Transverse colon (tissue), 4 donors: ENCODE results near the gene SELENOO. TPM values are rescaled to one million over a fixed set of nuclear protein-coding genes. Genes with fewer than 3 reads are reported as not detected.

Experiments
- DNase-seq: peaks from one replicate; pipeline ENCODE4 v3.0.0-alpha.2; 2019
- H3K27ac ChIP-seq, 4 donors: fragments of 200-600 bp; sonication (generic); 2 replicates each; pipeline ENCODE4 v1.5.1; 2016 to 2018; ENCODE audit warnings: inconsistent platforms in 4 of 4
- H3K27me3 ChIP-seq: fragments of 200-600 bp; sonication (generic); 2 replicates; pipeline ENCODE4 v1.5.1; 2017; ENCODE audit warnings: inconsistent platforms
- H3K36me3 ChIP-seq, 4 donors: fragments of 200-600 bp; sonication (generic); 2 replicates each; pipeline ENCODE4 v1.5.1; 2017 to 2019; ENCODE audit warnings: inconsistent platforms in 4 of 4
- H3K4me1 ChIP-seq, 4 donors: fragments of 200-600 bp; sonication (generic); 2 replicates each; pipeline ENCODE4 v1.5.1; 2017 to 2020; ENCODE audit warnings: inconsistent platforms in 4 of 4
- H3K4me3 ChIP-seq, 4 donors: fragments of 200-600 bp; sonication (generic); 1 replicate in 1 of 4; 2 replicates in 3 of 4; pipeline versions ENCODE4 v1.5.1 to v1.6.1; 2017 to 2019; ENCODE audit warnings: inconsistent platforms in 4 of 4
- H3K9me3 ChIP-seq, 2 donors: fragments of 200-600 bp; sonication (generic); 2 replicates each; pipeline ENCODE4 v1.5.1; 2017 to 2019; ENCODE audit warnings: inconsistent platforms in 2 of 2
- EP300 ChIP-seq: sonication (generic); formaldehyde crosslinking; IDR thresholded peaks from one replicate; pipeline ENCODE4 v1.6.1; 2017; ENCODE audit warnings: antibody characterized with exemption, low read depth
- POLR2A ChIP-seq: fragments of 450-650 bp; IDR thresholded peaks from one replicate; pipeline ENCODE4 v1.6.1; 2016; ENCODE audit warnings: antibody characterized with exemption, mild to moderate bottlenecking, moderate library complexity
- POLR2AphosphoS5 ChIP-seq, 3 donors: sonication (generic); formaldehyde crosslinking; IDR thresholded peaks; one replicate each; pipeline ENCODE4 v1.6.1; 2016; ENCODE audit warnings: antibody characterized with exemption in 3 of 3
- WGBS, 2 donors: methylation state at CpG; one replicate each; pipeline ENCODE4 v1.1.5; 2018; ENCODE audit warnings: low coverage in 1 of 2; 5-methylcytosine and 5-hydroxymethylcytosine counted together
- in situ Hi-C, 4 donors: fragments of 200-750 bp; cut with MboI; loops; one replicate each; pipeline versions ENCODE4 v1.15.0 to v1.15.1; 2017; ENCODE audit warnings: low sequenced_read_pairs in 3 of 4, low pct_ligation_motif_present in 1 of 4, low pct_unique_long_range_greater_than_20kb in 1 of 4
- intact Hi-C: fragments of 100-400 bp; cut with DNase I; formaldehyde crosslinking; loops from one replicate; pipeline ENCODE4 v1.15.1; 2023; ENCODE audit warnings: low total_unique reads
- total RNA-seq, 4 donors: library from RNA; depleted of rRNA; stranded (reverse); fragments of >200 nt; gene quantifications; one replicate each; pipeline ENCODE4 v1.1.0, GENCODE V29; 2016
- TF ChIP-seq, protein P1 (sequence below), 5 experiments: fragments of 200-600 bp in 3 of 5; fragments of 450-650 bp in 2 of 5; sonication (generic) in 3 of 5; IDR thresholded peaks; 1 replicate in 2 of 5; 2 replicates in 3 of 5; pipeline ENCODE4 v1.5.1; 2016 to 2017; ENCODE audit warnings: antibody characterized with exemption in 5 of 5, inconsistent platforms in 3 of 5, mild to moderate bottlenecking in 2 of 5, moderate library complexity in 1 of 5

Gene SELENOO
- total RNA-seq, 4 donors from 2014 or later, result 27.3 to 91.3 (median 35.1) TPM

DNA sequence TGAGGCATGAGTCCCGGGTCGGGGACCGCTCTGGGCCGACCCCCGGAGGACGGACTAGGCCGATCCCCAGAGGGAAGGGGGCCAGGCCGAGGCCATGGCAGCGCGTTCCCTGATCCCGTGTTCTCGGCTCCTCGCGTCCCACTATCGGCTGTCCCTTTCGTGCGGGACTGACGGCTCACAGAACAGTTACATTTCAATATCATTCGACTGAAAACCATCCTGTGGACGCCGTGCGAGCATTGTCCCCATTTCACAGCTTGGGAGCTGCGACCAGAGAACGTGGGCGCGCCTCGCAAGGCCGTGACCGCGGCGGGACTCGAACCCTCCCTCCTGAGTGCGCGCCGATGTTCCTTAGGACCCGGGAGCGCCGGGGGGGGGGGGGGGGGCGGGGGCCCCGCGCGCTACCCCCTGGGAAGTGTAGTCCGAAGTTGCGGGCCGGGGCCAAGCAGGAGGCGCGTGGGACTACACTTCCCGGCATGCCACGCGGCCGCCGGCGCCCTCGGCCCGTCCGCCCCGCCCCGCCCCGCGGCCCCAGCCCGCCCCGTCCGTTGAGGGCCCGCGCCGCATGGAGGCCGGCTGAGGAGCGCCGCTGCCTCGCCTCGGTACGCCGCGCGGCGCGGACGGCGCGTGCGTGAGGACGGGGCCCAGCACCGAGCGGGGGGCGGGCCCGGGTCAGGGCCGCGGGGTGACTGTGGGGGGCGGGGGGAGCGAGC, 15.3 kb upstream of the SELENOO start, which contains the start of gene TRABD:
Gene TRABD, plus strand, starts transcription at position 539 of the 713 bp plus-strand sequence. CDS start 7,148 bp downstream, outside the sequence.
- Histone ChIP-seq H3K36me3 (no peaks in the 10 kb centered on the region), H3K27ac (peak within 1 kb of the TSS; percentile 81 to 93 (median 84)), H3K27me3 (no peaks in the 10 kb centered on the region), H3K9me3 (no peaks in the 10 kb centered on the region), H3K4me3 (peak within 1 kb of the TSS; percentile 49 to 80 (median 76)), H3K4me1 (peaks cover 30 to 56% (median 48%) of the 10 kb centered on the region in 4 donors)
- no peak for TF ChIP-seq POLR2AphosphoS5 (IDR thresholded peaks at IDR 0.05)
- TF ChIP-seq POLR2A, result no peak
- TF ChIP-seq, protein P1, sequence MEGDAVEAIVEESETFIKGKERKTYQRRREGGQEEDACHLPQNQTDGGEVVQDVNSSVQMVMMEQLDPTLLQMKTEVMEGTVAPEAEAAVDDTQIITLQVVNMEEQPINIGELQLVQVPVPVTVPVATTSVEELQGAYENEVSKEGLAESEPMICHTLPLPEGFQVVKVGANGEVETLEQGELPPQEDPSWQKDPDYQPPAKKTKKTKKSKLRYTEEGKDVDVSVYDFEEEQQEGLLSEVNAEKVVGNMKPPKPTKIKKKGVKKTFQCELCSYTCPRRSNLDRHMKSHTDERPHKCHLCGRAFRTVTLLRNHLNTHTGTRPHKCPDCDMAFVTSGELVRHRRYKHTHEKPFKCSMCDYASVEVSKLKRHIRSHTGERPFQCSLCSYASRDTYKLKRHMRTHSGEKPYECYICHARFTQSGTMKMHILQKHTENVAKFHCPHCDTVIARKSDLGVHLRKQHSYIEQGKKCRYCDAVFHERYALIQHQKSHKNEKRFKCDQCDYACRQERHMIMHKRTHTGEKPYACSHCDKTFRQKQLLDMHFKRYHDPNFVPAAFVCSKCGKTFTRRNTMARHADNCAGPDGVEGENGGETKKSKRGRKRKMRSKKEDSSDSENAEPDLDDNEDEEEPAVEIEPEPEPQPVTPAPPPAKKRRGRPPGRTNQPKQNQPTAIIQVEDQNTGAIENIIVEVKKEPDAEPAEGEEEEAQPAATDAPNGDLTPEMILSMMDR (IDR thresholded peaks at IDR 0.05), result no peak
- no peak for TF ChIP-seq EP300
- in situ Hi-C loops (no loop called here), intact Hi-C loops (no loop called here)
- peak; percentile 93 for DNase-seq
- 3% methylated on average over 28 of the region's 90 CpGs; no CpG with 5 or more reads in 1 of the 2 donors for WGBS, 2 donors

DNA sequence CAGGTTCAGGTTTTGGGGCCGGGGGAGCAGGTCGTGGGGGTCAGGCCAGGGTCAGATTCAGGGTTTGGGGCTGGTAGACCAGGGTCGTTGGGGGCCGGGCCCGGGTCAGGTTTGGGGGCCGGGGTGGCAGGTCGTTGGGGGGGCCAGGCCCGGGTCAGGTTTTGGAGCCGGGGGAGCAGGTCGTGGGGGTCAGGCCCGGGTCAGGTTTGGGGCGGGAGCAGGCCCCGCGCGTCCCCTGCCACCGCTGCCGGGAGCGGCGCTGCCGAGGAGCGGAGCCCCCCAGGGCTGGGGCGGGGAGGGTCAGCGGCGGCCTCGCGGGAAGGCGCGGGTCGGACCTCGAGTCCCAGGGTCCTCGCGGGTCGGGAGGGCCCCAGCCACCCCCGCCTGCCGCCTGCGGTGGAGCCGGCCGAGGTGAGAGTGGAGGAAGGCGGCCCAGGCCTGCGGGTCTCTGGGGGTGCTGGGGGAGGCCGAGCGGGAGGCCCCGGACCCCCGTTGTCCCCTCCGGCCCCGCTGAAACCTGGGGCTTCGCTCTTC, 14.6 kb upstream of the SELENOO start:
- DNase-seq, result no peak
- in situ Hi-C loops, result no loop called here
- Histone ChIP-seq H3K27ac (peak overlapping the region; percentile 81 to 93 (median 84)), H3K36me3 (no peaks in the 10 kb centered on the region), H3K4me3 (peak overlapping the region; percentile 49 to 80 (median 76)), H3K27me3 (no peaks in the 10 kb centered on the region), H3K4me1 (peaks cover 36 to 63% (median 56%) of the 10 kb centered on the region in 4 donors), H3K9me3 (no peaks in the 10 kb centered on the region)
- intact Hi-C loops, result no loop called here
- TF ChIP-seq EP300 (no peak), POLR2AphosphoS5 (IDR thresholded peaks at IDR 0.05) (no peak), POLR2A (no peak)
- TF ChIP-seq, protein P1 (IDR thresholded peaks at IDR 0.05), result no peak
- 0% methylated on average over 7 of the region's 47 CpGs; no CpG with 5 or more reads in 1 of the 2 donors for WGBS, 2 donors

- TF ChIP-seq, protein P1 (IDR thresholded peaks at IDR 0.05), result no peak
- TF ChIP-seq EP300 (no peak), POLR2A (peak; percentile 24)
- Histone ChIP-seq H3K4me3 (peak overlapping the region; percentile 49 to 80 (median 76)), H3K36me3 (no peaks in the 10 kb centered on the region), H3K9me3 (no peaks in the 10 kb centered on the region), H3K27ac (peak overlapping the region; percentile 81 to 93 (median 84)), H3K27me3 (no peaks in the 10 kb centered on the region), H3K4me1 (peaks cover 38 to 69% (median 62%) of the 10 kb centered on the region in 4 donors)
- intact Hi-C loops (no loop called here), in situ Hi-C loops (no loop called here)
- peak; percentile 78 for DNase-seq
- 15% methylated on average over 17 of the region's 26 CpGs; no CpG with 5 or more reads in 1 of the 2 donors for WGBS, 2 donors
These were observed 13.9 kb upstream of the SELENOO start for GRCh38 chr22:50186761-50187523.

GRCh38 chr22:50188356-50188755, 12.5 kb upstream of the SELENOO start:
- no peak overlapping the region for H3K4me3 ChIP-seq
- no peaks in the 10 kb centered on the region for H3K27me3 ChIP-seq
- peaks cover 40 to 79% (median 69%) of the 10 kb centered on the region in 4 donors for H3K4me1 ChIP-seq
- DNase-seq, result no peak
- H3K27ac ChIP-seq, result peak overlapping the region in 1 of 4 donors; percentile 93
- in situ Hi-C loops (no loop called here), intact Hi-C loops (no loop called here)
- H3K9me3 ChIP-seq, result no peaks in the 10 kb centered on the region
- WGBS, 2 donors, result 89% methylated on average over 11 of the region's 11 CpGs; no CpG with 5 or more reads in 1 of the 2 donors
- TF ChIP-seq EP300 (no peak), POLR2AphosphoS5 (IDR thresholded peaks at IDR 0.05) (no peak), POLR2A (no peak)
- TF ChIP-seq, protein P1 (IDR thresholded peaks at IDR 0.05), result no peak
- no peaks in the 10 kb centered on the region for H3K36me3 ChIP-seq
